OCI-LY7 (cell line): ENCODE measurements around the gene PAK1. TPM values are rescaled to one million over a fixed set of nuclear protein-coding genes. Genes with fewer than 3 reads are reported as not detected.

Source experiments
- BruUV-seq: library from RNA; stranded (reverse); fragments of 400-500 nt; replicated peaks from 2 replicates; lab custom pipeline; 2021; lab: Mats Ljungman, UMichigan
- CTCF ChIA-PET: fragments of 300-600 bp; sonication (Branson Sonifier 250); formaldehyde crosslinking; loops from one replicate; lab custom pipeline; 2022; ENCODE audit warnings: antibody characterized with exemption; ENCODE audit not compliant: unreplicated experiment; lab: Charles Lee
- POLR2A ChIA-PET: fragments of 300-600 bp; sonication (Branson Sonifier 250); formaldehyde crosslinking; loops from one replicate; lab custom pipeline; 2022; ENCODE audit warnings: antibody characterized with exemption; lab: Charles Lee
- DNase-seq: peaks from one replicate; pipeline ENCODE4 v3.0.0-alpha.2; 2015; ENCODE audit warnings: low spot score
- H2AFZ ChIP-seq: fragments of 200-600 bp; sonication (generic), shearing (Covaris generic); 2 replicates; pipeline ENCODE4 v1.6.1; 2014; ENCODE audit warnings: mild to moderate bottlenecking, antibody characterized with exemption, low read length, moderate library complexity
- H3K27ac ChIP-seq: fragments of 200-600 bp; sonication (generic); 2 replicates; pipeline ENCODE4 v1.5.1; 2014; ENCODE audit warnings: mixed run types, low read depth, mild to moderate bottlenecking, moderate library complexity, low read length, inconsistent platforms; ENCODE audit not compliant: poor library complexity, severe bottlenecking
- H3K36me3 ChIP-seq: fragments of 200-600 bp; sonication (generic); 2 replicates; pipeline ENCODE4 v1.6.1; 2014; ENCODE audit warnings: mild to moderate bottlenecking, antibody characterized with exemption, low read length, moderate library complexity, mixed read lengths; ENCODE audit not compliant: insufficient read depth
- H3K4me1 ChIP-seq: fragments of 200-600 bp; sonication (generic); 2 replicates; pipeline ENCODE4 v1.5.1; 2014; ENCODE audit warnings: mild to moderate bottlenecking, low read length; ENCODE audit not compliant: insufficient read depth, poor library complexity, severe bottlenecking
- H3K4me2 ChIP-seq: fragments of 200-600 bp; sonication (generic); 2 replicates; pipeline ENCODE4 v1.6.1; 2014; ENCODE audit warnings: mild to moderate bottlenecking, low read length
- H3K4me3 ChIP-seq: fragments of 200-600 bp; sonication (generic); 2 replicates; pipeline ENCODE4 v1.5.1; 2014; ENCODE audit warnings: mild to moderate bottlenecking, low read depth, low read length; ENCODE audit not compliant: poor library complexity, severe bottlenecking
- H3K79me2 ChIP-seq: fragments of 200-600 bp; sonication (generic); 2 replicates; pipeline ENCODE4 v1.6.1; 2016; ENCODE audit warnings: low read depth, mild to moderate bottlenecking, low read length, moderate library complexity, mixed read lengths; ENCODE audit not compliant: insufficient read depth
- H3K9me2 ChIP-seq: fragments of 200-600 bp; sonication (generic); 2 replicates; pipeline ENCODE4 v1.6.1; 2016; ENCODE audit warnings: mild to moderate bottlenecking, low read length, mixed read lengths; ENCODE audit not compliant: insufficient read depth
- H3K9me3 ChIP-seq: fragments of 200-600 bp; sonication (generic); 2 replicates; pipeline ENCODE4 v1.6.1; 2014; ENCODE audit warnings: mild to moderate bottlenecking, mixed run types, low read length, mixed read lengths
- H4K20me1 ChIP-seq: fragments of 200-600 bp; sonication (generic); 2 replicates; pipeline ENCODE4 v1.6.1; 2014; ENCODE audit warnings: mild to moderate bottlenecking, antibody characterized with exemption, low read length, moderate library complexity, mixed read lengths; ENCODE audit not compliant: insufficient read depth
- EZH2phosphoT487 ChIP-seq: fragments of 200-600 bp; sonication (generic); IDR thresholded peaks from 2 replicates; pipeline ENCODE4 v1.6.1; 2018; ENCODE audit warnings: low read depth, borderline replicate concordance, mild to moderate bottlenecking, mixed run types, antibody characterized with exemption, low read length, moderate library complexity, mixed read lengths
- intact Hi-C: fragments of 100-400 bp; cut with micrococcal nuclease; formaldehyde crosslinking; loops from one replicate; pipeline ENCODE4 v1.10.0; 2022; ENCODE audit not compliant: unreplicated experiment
- total RNA-seq, 2 experiments: library from RNA; depleted of rRNA in 1 of 2; stranded (reverse); fragments of >200 nt in 1 of 2; shearing (Covaris generic) in 1 of 2; gene quantifications; 2 replicates each; pipeline ENCODE4 v1.2.3, GENCODE V29; 2014 to 2022
- TF ChIP-seq, protein P1 (sequence below): fragments of 200-600 bp; sonication (generic); conservative IDR thresholded peaks from 2 replicates; pipeline ENCODE4 v1.5.1; 2014; ENCODE audit warnings: mild to moderate bottlenecking, antibody characterized with exemption, low read length, moderate library complexity, mixed read lengths

The PAK1 gene
- total RNA-seq, 2 experiments from 2014 or later, result 1.0 to 3.4 TPM

- Histone ChIP-seq H3K79me2 (no peaks in the 10 kb centered on the region), H4K20me1 (no peaks in the 10 kb centered on the region), H3K4me3 (no peak overlapping the region), H3K9me2 (no peaks in the 10 kb centered on the region), H2AFZ (no peak overlapping the region), H3K36me3 (no peaks in the 10 kb centered on the region), H3K27ac (no peak overlapping the region), H3K9me3 (no peaks in the 10 kb centered on the region), H3K4me1 (no peaks in the 10 kb centered on the region), H3K4me2 (peak overlapping the region; percentile 32; the same call in 1 of the 2 replicates)
- ChIA-PET POLR2A (interaction anchor here (1.0 to 1.1 kb wide), 3 partner anchors 13 to 107 kb away, joined by 3 to 6 read pairs (median 3); no protein-coding TSS in a partner anchor), CTCF (no interaction called here)
- intact Hi-C loops, result no loop called here
- DNase-seq, result no peak
- no TSS peak for BruUV-seq
- TF ChIP-seq EZH2phosphoT487, result no peak
- TF ChIP-seq, protein P1, sequence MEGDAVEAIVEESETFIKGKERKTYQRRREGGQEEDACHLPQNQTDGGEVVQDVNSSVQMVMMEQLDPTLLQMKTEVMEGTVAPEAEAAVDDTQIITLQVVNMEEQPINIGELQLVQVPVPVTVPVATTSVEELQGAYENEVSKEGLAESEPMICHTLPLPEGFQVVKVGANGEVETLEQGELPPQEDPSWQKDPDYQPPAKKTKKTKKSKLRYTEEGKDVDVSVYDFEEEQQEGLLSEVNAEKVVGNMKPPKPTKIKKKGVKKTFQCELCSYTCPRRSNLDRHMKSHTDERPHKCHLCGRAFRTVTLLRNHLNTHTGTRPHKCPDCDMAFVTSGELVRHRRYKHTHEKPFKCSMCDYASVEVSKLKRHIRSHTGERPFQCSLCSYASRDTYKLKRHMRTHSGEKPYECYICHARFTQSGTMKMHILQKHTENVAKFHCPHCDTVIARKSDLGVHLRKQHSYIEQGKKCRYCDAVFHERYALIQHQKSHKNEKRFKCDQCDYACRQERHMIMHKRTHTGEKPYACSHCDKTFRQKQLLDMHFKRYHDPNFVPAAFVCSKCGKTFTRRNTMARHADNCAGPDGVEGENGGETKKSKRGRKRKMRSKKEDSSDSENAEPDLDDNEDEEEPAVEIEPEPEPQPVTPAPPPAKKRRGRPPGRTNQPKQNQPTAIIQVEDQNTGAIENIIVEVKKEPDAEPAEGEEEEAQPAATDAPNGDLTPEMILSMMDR, result no peak
These were observed 778 bp upstream of the PAK1 start for GRCh38 chr11:77474684-77475060.

- intact Hi-C loops, result no loop called here
- CTCF ChIA-PET, result no interaction called here
- no peaks in the 10 kb centered on the region for H3K9me3 ChIP-seq
- no peaks in the 10 kb centered on the region for H3K79me2 ChIP-seq
- no peaks in the 10 kb centered on the region for H3K36me3 ChIP-seq
- H3K27ac ChIP-seq, result no peak overlapping the region
- TF ChIP-seq EZH2phosphoT487, result no peak
- TF ChIP-seq, protein P1, result no peak
- POLR2A ChIA-PET, result no interaction called here
- no peak overlapping the region for H3K4me2 ChIP-seq
- H3K4me3 ChIP-seq, result no peak overlapping the region
- H3K9me2 ChIP-seq, result no peaks in the 10 kb centered on the region
- no TSS peak for BruUV-seq
- no peak for DNase-seq
- H3K4me1 ChIP-seq, result no peaks in the 10 kb centered on the region
- H2AFZ ChIP-seq, result no peak overlapping the region
- H4K20me1 ChIP-seq, result no peaks in the 10 kb centered on the region
These were observed 698 bp downstream of the PAK1 start for GRCh38 chr11:77472991-77473800.

DNA sequence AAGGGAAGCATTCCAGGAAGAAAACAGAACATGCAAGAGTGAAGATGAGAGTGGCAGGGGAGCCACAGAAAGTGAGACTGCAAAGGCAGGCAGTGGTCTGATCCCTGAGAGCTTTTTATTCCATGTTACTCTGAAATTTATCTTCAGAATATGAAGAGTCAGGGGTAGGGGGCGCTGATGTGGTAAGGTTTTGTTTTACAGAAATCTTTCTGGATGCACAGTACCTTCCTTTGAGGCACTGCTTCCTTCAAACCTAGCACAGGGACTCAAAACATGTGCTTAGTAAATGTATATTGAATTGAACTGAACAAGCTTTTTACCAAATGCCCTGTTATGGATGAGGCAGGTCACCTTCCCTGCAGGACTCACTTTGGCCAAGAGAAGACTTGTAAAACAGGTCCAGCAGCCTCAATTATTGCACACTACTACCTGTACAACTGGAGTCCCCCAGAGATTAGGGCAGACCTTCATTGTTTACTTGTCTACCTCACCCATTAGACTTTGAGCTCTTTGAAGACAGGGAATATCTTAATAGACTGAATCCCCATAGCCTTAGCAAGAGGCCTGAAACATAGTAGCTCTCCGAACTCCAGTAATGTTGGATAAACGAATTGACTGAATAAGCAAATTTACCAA, 2.2 kb downstream of the PAK1 start:
- POLR2A ChIA-PET, result interaction anchor here (0.7 to 1.5 kb wide), 3 partner anchors 10 to 214 kb away, joined by 3 to 6 read pairs (median 3); no protein-coding TSS in a partner anchor

More for the DNA sequence above, 2.2 kb downstream of the PAK1 start:
- Histone ChIP-seq H4K20me1 (no peaks in the 10 kb centered on the region), H3K79me2 (no peaks in the 10 kb centered on the region), H3K4me3 (no peak overlapping the region), H2AFZ (no peak overlapping the region), H3K9me3 (no peaks in the 10 kb centered on the region), H3K4me2 (no peak overlapping the region), H3K27ac (no peak overlapping the region), H3K36me3 (no peaks in the 10 kb centered on the region), H3K9me2 (no peaks in the 10 kb centered on the region), H3K4me1 (no peaks in the 10 kb centered on the region)
- BruUV-seq, result no TSS peak
- intact Hi-C loops, result no loop called here
- DNase-seq, result peak; percentile 1
- TF ChIP-seq, protein P1, result peak; percentile 48
- TF ChIP-seq EZH2phosphoT487, result no peak
- CTCF ChIA-PET, result no interaction called here
